ENCODE measurements around the gene DUS3L.

DUS3L gene

GRCh38 chr19:5790559-5791520 lies at the start of gene DUS3L:
DUS3L (minus strand) TSS chr19:5791163; CDS start chr19:5791141, 22 bp downstream.
- peak; percentile 87 for DNase-seq (ENCODE audit: low read depth)

- DNase-seq (ENCODE audit: low read depth), result no peak
These were observed 48.4 kb upstream of the DUS3L start, which contains the start of gene FUT6 for GRCh38 chr19:5839065-5840017. FUT6 (minus strand) TSS chr19:5839702; CDS start chr19:5832567, 7,135 bp downstream.

- no peak for DNase-seq (ENCODE audit: low read depth)
These were observed 47.5 kb upstream of the DUS3L start for GRCh38 chr19:5838353-5839064.

DNA sequence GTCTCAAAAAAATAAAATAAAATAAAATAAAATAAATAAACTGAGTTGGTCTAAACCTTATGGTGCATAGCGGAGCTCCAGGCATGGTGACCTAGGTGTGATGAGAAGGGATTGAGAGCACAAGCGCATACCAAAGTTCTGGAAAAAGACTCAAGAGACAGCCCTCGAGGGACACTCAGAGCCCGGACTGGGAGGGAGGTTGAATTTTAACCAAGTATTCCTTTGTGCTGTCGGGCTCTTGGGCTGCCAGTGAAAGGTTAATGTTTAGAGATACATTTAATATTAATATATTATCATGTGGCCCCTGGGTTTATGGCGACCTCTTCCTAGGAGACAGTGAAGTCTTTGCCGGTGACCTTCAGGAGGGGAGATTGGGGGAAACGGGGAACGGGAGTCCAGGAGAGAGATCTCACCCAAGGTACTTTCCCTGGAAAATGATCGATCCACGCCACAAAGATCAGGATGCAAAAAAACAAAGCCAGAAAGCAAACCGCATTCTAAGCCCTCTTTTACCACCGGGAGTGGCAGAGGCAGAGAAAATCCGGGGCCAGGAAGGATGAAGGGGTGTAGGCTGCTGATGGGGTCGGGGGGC lies 46.9 kb upstream of the DUS3L start:
- no peak for DNase-seq (ENCODE audit: low read depth)

- DNase-seq (ENCODE audit: low read depth), result no peak
These were observed 41.7 kb upstream of the DUS3L start for GRCh38 chr19:5832527-5833216.

- DNase-seq (ENCODE audit: low read depth), result no peak
These were observed 41.1 kb upstream of the DUS3L start for GRCh38 chr19:5832061-5832460.

DNA sequence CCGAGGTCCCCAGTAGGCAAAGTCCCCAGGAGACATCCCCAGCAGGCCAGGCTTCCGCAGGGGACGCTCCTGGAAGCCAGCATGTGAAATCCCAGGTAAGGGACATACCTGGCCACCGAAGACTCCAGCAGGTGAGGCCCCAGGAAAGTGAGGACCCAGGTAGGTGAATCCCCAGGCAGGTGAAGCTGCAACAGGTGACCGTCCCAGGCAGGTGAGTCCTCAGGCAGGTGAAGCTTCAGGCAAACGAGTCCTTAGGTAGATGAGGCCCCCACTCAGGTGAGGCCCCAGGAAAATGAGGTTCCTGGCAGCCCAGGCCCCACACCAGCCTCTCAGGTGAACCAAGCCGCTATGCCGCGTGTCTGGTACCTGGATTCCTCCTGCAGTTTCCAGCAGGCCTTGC lies 40.2 kb upstream of the DUS3L start:
- no peak for DNase-seq (ENCODE audit: low read depth)

DNA sequence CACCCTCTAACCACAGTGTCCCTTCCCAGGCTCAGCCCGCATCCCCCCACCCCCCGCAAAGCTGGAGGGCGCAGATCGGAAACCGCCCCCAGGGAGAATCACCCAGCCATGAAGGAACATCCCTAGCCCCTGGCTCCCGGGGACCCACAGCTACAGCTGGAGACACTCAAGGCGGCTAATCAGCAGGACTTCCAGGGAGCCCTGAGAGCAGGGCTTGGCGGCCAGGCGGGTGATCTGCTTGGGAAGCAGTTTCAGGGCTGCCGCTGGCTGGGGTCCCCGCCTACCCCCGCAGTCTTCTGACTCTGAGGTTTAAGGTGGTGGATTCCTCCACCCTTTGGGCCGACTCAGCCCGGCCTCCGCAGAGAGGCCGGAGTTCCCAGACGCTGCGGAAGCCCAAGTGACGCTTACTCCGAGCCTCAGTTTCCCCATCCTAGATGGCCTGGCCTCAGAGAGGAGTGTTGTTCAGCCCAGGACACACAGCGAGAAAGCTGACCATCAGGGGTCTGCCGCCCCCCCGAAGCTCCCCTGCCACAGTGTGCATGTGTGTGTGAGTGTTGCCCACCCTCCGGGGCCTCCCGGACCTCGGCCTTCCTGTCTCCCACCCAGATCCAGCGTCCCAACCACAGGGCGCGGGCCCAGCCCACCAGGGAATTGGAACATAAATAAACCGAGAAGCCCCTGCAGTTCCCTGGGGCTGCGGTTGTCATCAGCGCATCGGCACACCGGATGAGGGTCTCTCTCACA lies 38.8 kb upstream of the DUS3L start:
- DNase-seq (ENCODE audit: low read depth), result no peak

GRCh38 chr19:5828661-5829566 lies 38.0 kb upstream of the DUS3L start:
- peak; percentile 20 for DNase-seq (ENCODE audit: low read depth)

GRCh38 chr19:5827891-5828660 lies 37.1 kb upstream of the DUS3L start:
- peak; percentile 95 for DNase-seq (ENCODE audit: low read depth)

DNA sequence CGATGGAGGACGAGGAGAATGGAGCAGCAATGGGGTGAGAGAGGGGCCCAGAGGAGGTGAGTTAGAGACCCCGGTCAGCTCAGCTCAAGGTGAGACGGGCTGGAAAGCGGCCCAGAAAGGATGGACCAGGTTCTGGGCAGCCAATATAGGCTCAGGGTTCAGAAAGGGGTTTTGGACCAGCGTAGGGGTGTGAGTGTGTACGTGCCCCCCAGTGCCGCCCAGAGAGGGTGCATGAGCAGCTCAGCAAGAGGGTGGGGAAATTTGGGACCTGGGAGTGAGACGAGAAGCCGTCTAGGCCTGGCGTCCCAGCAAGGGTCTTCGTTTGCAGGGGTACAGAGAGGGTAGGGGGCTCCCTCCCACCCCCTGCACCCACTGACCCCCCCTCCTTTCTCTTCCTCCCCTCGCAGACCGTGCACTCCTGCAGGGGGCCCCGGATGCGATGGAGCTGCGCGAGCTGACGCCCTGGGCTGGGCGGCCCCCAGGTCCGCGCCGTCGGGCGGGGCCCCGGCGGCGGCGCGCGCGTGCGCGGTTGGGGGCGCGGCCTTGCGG lies 36.5 kb upstream of the DUS3L start:
- DNase-seq (ENCODE audit: low read depth), result no peak

DNA sequence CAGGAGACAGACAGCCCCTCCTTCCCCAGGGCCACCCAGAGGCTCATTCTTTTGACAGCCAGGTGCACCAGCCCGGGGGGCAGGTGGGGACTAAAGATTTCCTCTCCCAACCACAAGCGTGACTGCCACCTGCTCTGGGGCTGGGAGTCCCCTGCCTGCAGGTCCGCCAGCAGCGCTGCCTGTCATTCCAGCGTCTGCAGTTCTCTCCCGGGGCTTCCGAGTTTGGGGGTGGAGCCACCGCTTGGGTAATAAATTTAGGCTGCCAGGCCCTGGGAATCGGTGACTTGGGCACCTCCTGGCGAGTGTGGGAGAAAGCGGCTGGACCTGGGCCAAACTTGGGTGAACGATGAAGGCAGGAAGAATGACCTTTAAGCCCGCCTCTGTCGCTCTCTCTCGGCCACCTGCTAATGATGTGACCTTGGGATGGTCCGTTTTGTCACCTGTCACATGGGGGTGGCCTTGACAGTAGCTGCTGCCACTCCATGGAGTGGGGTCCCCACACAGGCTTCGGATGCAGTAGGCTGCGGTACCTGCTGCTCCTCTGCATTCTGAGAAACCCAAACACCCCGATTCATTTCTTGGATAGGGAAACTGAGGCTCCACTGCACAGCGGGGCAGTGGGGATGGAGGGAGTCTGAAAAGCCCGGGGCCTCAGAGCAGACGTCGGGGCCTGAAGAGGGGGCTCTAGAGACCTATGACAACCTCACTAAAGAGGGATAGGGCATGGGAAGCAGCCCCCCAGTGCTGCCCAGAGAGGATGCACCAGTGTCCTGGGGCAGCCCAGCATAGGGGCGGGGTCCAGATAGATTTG lies 35.8 kb upstream of the DUS3L start:
- DNase-seq (ENCODE audit: low read depth), result no peak

DNA sequence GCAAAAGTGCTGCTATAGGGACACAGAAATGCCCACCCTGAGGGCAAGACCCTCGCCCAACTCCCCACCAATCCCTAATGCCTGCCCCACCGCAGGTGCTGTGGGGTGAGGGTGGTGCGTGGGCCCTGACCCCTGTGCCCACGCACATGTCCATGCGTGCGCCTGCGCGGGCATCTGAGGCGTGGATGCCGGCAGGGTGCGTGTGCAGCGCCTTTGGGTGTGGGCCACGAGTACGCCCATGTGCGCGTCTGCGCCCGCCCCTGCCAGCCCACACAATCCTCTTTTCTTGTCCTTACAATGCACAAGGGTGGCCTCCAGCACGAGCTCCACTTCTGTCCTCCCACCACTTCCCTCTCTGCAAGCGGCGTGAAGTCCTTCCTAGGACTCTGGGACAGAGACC lies 34.2 kb upstream of the DUS3L start:
- DNase-seq (ENCODE audit: low read depth), result no peak

DNA sequence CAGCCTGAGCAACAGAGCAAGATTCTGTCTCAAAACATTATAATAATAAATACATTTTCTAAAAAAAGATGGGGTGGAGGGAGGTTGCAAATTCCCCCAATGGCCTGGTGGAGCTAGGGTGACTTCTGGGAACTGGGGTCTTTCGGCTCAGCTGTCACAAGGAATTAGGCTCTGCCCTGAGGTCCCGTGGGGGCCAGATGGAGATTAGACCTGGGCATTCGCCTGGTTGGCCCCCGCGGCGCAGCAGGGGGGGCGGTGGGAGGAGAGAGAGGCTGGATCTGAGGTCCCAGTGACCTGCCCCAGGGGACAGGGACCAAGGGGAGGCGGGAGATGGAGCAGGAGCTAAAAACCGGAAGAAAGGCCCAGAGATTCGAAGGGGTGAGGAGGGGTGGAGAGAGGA lies 33.8 kb upstream of the DUS3L start:
- no peak for DNase-seq (ENCODE audit: low read depth)

DNA sequence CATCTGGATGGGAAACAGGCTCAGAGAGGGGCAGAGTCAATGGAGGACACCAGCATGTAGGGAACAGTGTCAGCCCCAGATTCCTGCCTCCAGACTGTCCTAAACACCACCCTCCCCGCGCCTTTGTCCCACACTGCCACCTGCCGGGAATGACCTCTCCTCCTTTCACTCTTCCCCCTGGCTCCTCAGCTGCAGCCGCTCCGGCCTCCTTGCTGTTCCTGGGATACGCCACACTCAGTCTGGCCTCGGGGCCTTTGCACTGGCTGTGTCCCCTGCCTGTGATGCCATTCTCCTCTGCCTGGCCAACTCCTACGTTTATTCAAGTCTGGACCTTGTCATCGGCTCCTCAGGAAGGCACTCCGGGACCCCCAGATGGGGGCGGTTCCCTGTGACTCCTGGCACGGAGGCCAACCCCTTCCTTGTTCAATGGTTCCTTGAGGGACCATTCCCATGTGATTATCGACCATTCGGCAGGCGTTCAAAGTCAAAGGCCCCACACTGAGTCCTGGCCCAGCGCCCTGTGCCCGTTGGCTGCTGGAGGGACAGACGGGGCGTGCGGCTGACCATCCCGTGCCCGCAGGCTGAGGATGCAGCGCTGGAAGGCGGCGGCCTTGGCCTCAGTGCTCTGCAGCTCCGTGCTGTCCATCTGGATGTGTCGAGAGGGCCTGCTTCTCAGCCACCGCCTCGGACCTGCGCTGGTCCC lies 32.8 kb upstream of the DUS3L start:
- DNase-seq (ENCODE audit: low read depth), result no peak

GRCh38 chr19:5822181-5822844 lies 31.4 kb upstream of the DUS3L start:
- no peak for DNase-seq (ENCODE audit: low read depth)

Measured in stimulated activated CD8-positive, alpha-beta memory T cell treated with anti-CD3 and anti-CD28 coated beads, Interleukin-12 subunit alpha, Interleukin-12 subunit beta, amount 100 ng/mL, for 4 hours (primary cell).